SK-N-SH (cell line): Measurements from ENCODE around the gene NUMA1. TPM values are rescaled to one million over a fixed set of nuclear protein-coding genes. Genes with fewer than 3 reads are reported as not detected.

Experiments used
- CTCF ChIA-PET: fragments of 300-600, 350-600 bp; formaldehyde crosslinking; extraction: SDS; loops from one replicate; lab custom pipeline; 2021; lab: Yijun Ruan, JAX
- POLR2A ChIA-PET: fragments of 350-600 bp; sonication (Branson Sonifier 250); formaldehyde crosslinking; extraction: SDS; loops from one replicate; lab custom pipeline; 2020; ENCODE audit warnings: antibody characterized with exemption, inconsistent platforms; lab: Yijun Ruan, JAX
- DNase-seq: peaks from one replicate; pipeline ENCODE4 v3.0.0; 2012
- H2AFZ ChIP-seq: fragments of 200-600 bp; sonication (generic); 2 replicates; pipeline ENCODE4 v1.8.1; 2016; ENCODE audit warnings: antibody characterized with exemption, mild to moderate bottlenecking, low read depth
- H3F3A ChIP-seq: fragments of 200-600 bp; sonication (generic); replicated peaks from 2 replicates; pipeline ENCODE3; 2016; ENCODE audit warnings: antibody characterized with exemption, mild to moderate bottlenecking; ENCODE audit not compliant: insufficient read depth
- H3K27ac ChIP-seq, 2 experiments: fragments of 200-500 bp in 1 of 2; fragments of 200-600 bp in 1 of 2; sonication (Bioruptor generic) in 1 of 2; sonication (generic), shearing (Covaris generic) in 1 of 2; 2 replicates each; pipeline versions ENCODE4 v1.5.1 to v1.6.1; 2014 to 2016; ENCODE audit warnings: low read depth in 2 of 2, inconsistent platforms in 1 of 2, low read length in 1 of 2, mild to moderate bottlenecking in 1 of 2, mixed read lengths in 1 of 2
- H3K27me3 ChIP-seq: fragments of 200-600 bp; sonication (generic), shearing (Covaris generic); 2 replicates; pipeline ENCODE4 v1.6.1; 2016; ENCODE audit warnings: mixed run types; ENCODE audit not compliant: insufficient read depth
- H3K36me3 ChIP-seq, 2 experiments: fragments of 200-500 bp in 1 of 2; fragments of 200-600 bp in 1 of 2; sonication (Bioruptor generic) in 1 of 2; sonication (generic) in 1 of 2; replicated peaks in 1 of 2; 2 replicates each; pipeline versions ENCODE3 to v1.5.1; 2014 to 2016; ENCODE audit warnings: low read length in 1 of 2, mild to moderate bottlenecking in 1 of 2; ENCODE audit not compliant: insufficient read depth in 2 of 2, control insufficient read depth in 1 of 2
- H3K4me1 ChIP-seq, 2 experiments: fragments of 200-500 bp in 1 of 2; fragments of 200-600 bp in 1 of 2; sonication (Bioruptor generic) in 1 of 2; sonication (generic), shearing (Covaris generic) in 1 of 2; 2 replicates each; pipeline versions ENCODE4 v1.5.1 to v1.6.1; 2014 to 2016; ENCODE audit warnings: low read depth in 1 of 2, low read length in 1 of 2, mixed run types in 1 of 2; ENCODE audit not compliant: insufficient read depth in 2 of 2, control insufficient read depth in 1 of 2
- H3K4me2 ChIP-seq: fragments of 200-600 bp; sonication (generic), shearing (Covaris generic); 2 replicates; pipeline ENCODE4 v1.6.1; 2017; ENCODE audit warnings: mixed run types
- H3K4me3 ChIP-seq, 2 experiments: fragments of 200-500 bp in 1 of 2; fragments of 200-600 bp in 1 of 2; sonication (Bioruptor generic) in 1 of 2; sonication (generic), shearing (Covaris generic) in 1 of 2; 2 replicates each; pipeline versions ENCODE4 v1.5.1 to v1.8.1; 2014 to 2016; ENCODE audit warnings: low read depth in 2 of 2, inconsistent platforms in 1 of 2, low read length in 1 of 2, mild to moderate bottlenecking in 1 of 2, mixed read lengths in 1 of 2, moderate library complexity in 1 of 2
- H3K79me2 ChIP-seq: fragments of 200-600 bp; sonication (generic); 2 replicates; pipeline ENCODE4 v1.8.1; 2017; ENCODE audit warnings: mild to moderate bottlenecking; ENCODE audit not compliant: insufficient read depth
- H3K9ac ChIP-seq: fragments of 200-600 bp; sonication (generic); 2 replicates; pipeline ENCODE4 v1.6.1; 2017; ENCODE audit warnings: mixed run types
- H3K9me2 ChIP-seq: fragments of 200-600 bp; sonication (generic); 2 replicates; pipeline ENCODE4 v1.6.1; 2017; ENCODE audit warnings: mixed run types
- H3K9me3 ChIP-seq: fragments of 200-600 bp; sonication (generic); 2 replicates; pipeline ENCODE4 v1.6.1; 2017; ENCODE audit warnings: mixed run types, mild to moderate bottlenecking, moderate library complexity
- H4K20me1 ChIP-seq: fragments of 200-600 bp; sonication (generic); 2 replicates; pipeline ENCODE4 v1.6.1; 2017; ENCODE audit warnings: mild to moderate bottlenecking, mixed run types; ENCODE audit not compliant: insufficient read depth
- CHD2 ChIP-seq: fragments of 150-350 bp; IDR thresholded peaks from 2 replicates; pipeline ENCODE4 v1.6.1; 2018; ENCODE audit warnings: low read length; ENCODE audit not compliant: partially characterized antibody
- ELF1 ChIP-seq: IDR thresholded peaks from 2 replicates; pipeline ENCODE4 v1.4.0; 2012
- EP300 ChIP-seq, 2 experiments: IDR thresholded peaks; 2 replicates each; pipeline versions ENCODE4 v1.4.0 to v1.6.1; 2012; ENCODE audit warnings: borderline replicate concordance in 1 of 2, low read depth in 1 of 2, low read length in 1 of 2
- FOSL2 ChIP-seq: IDR thresholded peaks from 2 replicates; pipeline ENCODE4 v1.4.0; 2012; ENCODE audit warnings: low read depth, mild to moderate bottlenecking, moderate library complexity, borderline replicate concordance
- FOXJ3 ChIP-seq: sonication (generic); formaldehyde crosslinking; IDR thresholded peaks from 2 replicates; pipeline ENCODE4 v1.5.1; 2020; ENCODE audit warnings: mild to moderate bottlenecking, missing genetic modification reagents
- FOXM1 ChIP-seq: IDR thresholded peaks from 2 replicates; pipeline ENCODE4 v1.4.0; 2012; ENCODE audit warnings: low read depth, mild to moderate bottlenecking
- GABPA ChIP-seq: IDR thresholded peaks from 2 replicates; pipeline ENCODE4 v1.4.0; 2012; ENCODE audit warnings: low read depth, mild to moderate bottlenecking
- JUND ChIP-seq: IDR thresholded peaks from 2 replicates; pipeline ENCODE4 v1.4.0; 2012
- MEF2A ChIP-seq: IDR thresholded peaks from 2 replicates; pipeline ENCODE4 v1.4.0; 2012; ENCODE audit warnings: low read depth, borderline replicate concordance
- MXI1 ChIP-seq: IDR thresholded peaks from 2 replicates; pipeline ENCODE4 v1.6.1; 2012; ENCODE audit warnings: mild to moderate bottlenecking, low read depth, low read length, improper control_type of control experiment
- NFIC ChIP-seq: IDR thresholded peaks from 2 replicates; pipeline ENCODE4 v1.4.0; 2012; ENCODE audit warnings: borderline replicate concordance
- NRF1 ChIP-seq: IDR thresholded peaks from 2 replicates; pipeline ENCODE4 v1.6.1; 2012; ENCODE audit warnings: low read depth, mild to moderate bottlenecking, low read length
- POLR2AphosphoS5 ChIP-seq: IDR thresholded peaks from 2 replicates; pipeline ENCODE4 v1.6.1; 2012; ENCODE audit warnings: low read depth, low read length
- RAD21 ChIP-seq: IDR thresholded peaks from 2 replicates; pipeline ENCODE4 v1.6.1; 2012; ENCODE audit warnings: mild to moderate bottlenecking, low read length
- RXRA ChIP-seq: IDR thresholded peaks from 2 replicates; pipeline ENCODE4 v1.4.0; 2012; ENCODE audit warnings: low read depth, mild to moderate bottlenecking, borderline replicate concordance
- SIN3A ChIP-seq: IDR thresholded peaks from 2 replicates; pipeline ENCODE4 v1.6.1; 2012; ENCODE audit warnings: low read depth, mild to moderate bottlenecking, low read length, moderate library complexity, borderline replicate concordance
- SMC3 ChIP-seq: IDR thresholded peaks from 2 replicates; pipeline ENCODE4 v1.6.1; 2012; ENCODE audit warnings: low read depth, low read length, improper control_type of control experiment
- TAF1 ChIP-seq: IDR thresholded peaks from 2 replicates; pipeline ENCODE4 v1.6.1; 2012; ENCODE audit warnings: low read depth, mild to moderate bottlenecking, low read length, moderate library complexity, borderline replicate concordance
- YY1 ChIP-seq: IDR thresholded peaks from 2 replicates; pipeline ENCODE4 v1.4.0; 2012; ENCODE audit warnings: low read depth, mild to moderate bottlenecking
- whole genome bisulfite sequencing: methylation state at CpG from one replicate; pipeline ENCODE4 v1.1.6; 2017; ENCODE audit warnings: low lambda C conversion rate; 5-methylcytosine and 5-hydroxymethylcytosine counted together
- polyA plus RNA-seq, 3 experiments: library from polyadenylated mRNA; depleted of rRNA; stranded (reverse); fragments of >200 nt; gene quantifications; 2 replicates each; pipeline ENCODE4 v1.2.3, GENCODE V29; 2012
- TF ChIP-seq, protein P1 (sequence below): fragments of 200-600 bp; sonication (generic); IDR thresholded peaks from 2 replicates; pipeline ENCODE4 v1.6.1; 2017; ENCODE audit warnings: antibody characterized with exemption, mild to moderate bottlenecking, moderate library complexity
- TF ChIP-seq, protein P2 (sequence below): IDR thresholded peaks from 2 replicates; pipeline ENCODE4 v1.4.0; 2012; ENCODE audit warnings: low read depth, borderline replicate concordance
- TF ChIP-seq, protein P3 (sequence below): IDR thresholded peaks from 2 replicates; pipeline ENCODE4 v1.4.0; 2012; ENCODE audit warnings: low read depth, borderline replicate concordance
- TF ChIP-seq, protein P4 (sequence below): fragments of 150-350 bp; IDR thresholded peaks from 2 replicates; pipeline ENCODE4 v1.6.1; 2017; ENCODE audit warnings: antibody characterized with exemption, low read length, low read depth, borderline replicate concordance
- TF ChIP-seq, protein P5 (sequence below): fragments of 150-350 bp; IDR thresholded peaks from 2 replicates; pipeline ENCODE4 v1.6.1; 2016; ENCODE audit warnings: mild to moderate bottlenecking, low read depth, low read length

NUMA1 gene
- polyA plus RNA-seq, 1 of the 3 experiments (the other 2 are of a cell fraction), result 111 TPM

DNA sequence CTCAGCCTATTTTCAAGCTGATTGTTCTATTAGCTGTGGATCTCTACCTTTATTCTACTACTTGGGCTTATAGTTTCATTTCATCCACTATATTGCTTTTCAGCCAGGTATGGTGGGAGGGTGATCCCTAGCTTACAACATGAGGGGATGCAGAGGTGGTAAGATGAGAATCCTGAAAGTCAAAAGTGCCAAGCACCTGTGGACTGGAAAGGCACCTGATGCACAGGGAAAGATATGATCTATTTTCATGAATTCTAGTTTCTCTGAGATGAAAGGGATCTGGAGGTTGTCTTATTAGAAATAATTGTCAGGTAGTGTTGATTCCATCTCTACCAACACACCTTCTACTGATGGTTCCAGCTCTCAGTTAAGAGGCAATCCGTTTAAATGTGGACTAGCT is 103.3 kb downstream of the NUMA1 start:
- Histone ChIP-seq H3K9ac (no peak overlapping the region), H3K36me3 (peaks cover 30 to 32% of the 10 kb centered on the region in 2 experiments), H3F3A (no peaks in the 10 kb centered on the region), H3K4me1 (no peaks in the 10 kb centered on the region; a peak in 2 of 4 replicates), H3K9me2 (no peaks in the 10 kb centered on the region), H4K20me1 (no peaks in the 10 kb centered on the region; the same call in 1 of the 2 replicates), H3K4me2 (no peak overlapping the region), H3K4me3 (no peak overlapping the region), H3K9me3 (no peaks in the 10 kb centered on the region), H3K27ac (no peak overlapping the region), H3K79me2 (peaks cover 41% of the 10 kb centered on the region; the same call in 1 of the 2 replicates), H3K27me3 (no peaks in the 10 kb centered on the region), H2AFZ (no peak overlapping the region)
- ChIA-PET CTCF (interaction anchor here (0.6 to 5.0 kb wide), 43 partner anchors 9 to 722 kb away, joined by 3 to 37 read pairs (median 5); partner anchors contain the start of genes CLPB, IL18BP, INPPL1 and XNDC1N), POLR2A (interaction anchor here (0.9 kb wide), 1 partner anchor 48 kb away, joined by 3 read pairs; no protein-coding TSS in a partner anchor)
- WGBS, result 46% methylated on average over 1 of the region's 1 CpG
- no peak for TF ChIP-seq JUND
- no peak for TF ChIP-seq NFIC
- TF ChIP-seq FOXM1, result no peak
- TF ChIP-seq, protein P1, sequence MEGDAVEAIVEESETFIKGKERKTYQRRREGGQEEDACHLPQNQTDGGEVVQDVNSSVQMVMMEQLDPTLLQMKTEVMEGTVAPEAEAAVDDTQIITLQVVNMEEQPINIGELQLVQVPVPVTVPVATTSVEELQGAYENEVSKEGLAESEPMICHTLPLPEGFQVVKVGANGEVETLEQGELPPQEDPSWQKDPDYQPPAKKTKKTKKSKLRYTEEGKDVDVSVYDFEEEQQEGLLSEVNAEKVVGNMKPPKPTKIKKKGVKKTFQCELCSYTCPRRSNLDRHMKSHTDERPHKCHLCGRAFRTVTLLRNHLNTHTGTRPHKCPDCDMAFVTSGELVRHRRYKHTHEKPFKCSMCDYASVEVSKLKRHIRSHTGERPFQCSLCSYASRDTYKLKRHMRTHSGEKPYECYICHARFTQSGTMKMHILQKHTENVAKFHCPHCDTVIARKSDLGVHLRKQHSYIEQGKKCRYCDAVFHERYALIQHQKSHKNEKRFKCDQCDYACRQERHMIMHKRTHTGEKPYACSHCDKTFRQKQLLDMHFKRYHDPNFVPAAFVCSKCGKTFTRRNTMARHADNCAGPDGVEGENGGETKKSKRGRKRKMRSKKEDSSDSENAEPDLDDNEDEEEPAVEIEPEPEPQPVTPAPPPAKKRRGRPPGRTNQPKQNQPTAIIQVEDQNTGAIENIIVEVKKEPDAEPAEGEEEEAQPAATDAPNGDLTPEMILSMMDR, result no peak
- no peak for TF ChIP-seq FOSL2
- TF ChIP-seq GABPA, result no peak
- TF ChIP-seq SIN3A, result no peak
- no peak for TF ChIP-seq SMC3
- TF ChIP-seq, protein P2, sequence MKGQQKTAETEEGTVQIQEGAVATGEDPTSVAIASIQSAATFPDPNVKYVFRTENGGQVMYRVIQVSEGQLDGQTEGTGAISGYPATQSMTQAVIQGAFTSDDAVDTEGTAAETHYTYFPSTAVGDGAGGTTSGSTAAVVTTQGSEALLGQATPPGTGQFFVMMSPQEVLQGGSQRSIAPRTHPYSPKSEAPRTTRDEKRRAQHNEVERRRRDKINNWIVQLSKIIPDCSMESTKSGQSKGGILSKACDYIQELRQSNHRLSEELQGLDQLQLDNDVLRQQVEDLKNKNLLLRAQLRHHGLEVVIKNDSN, result no peak
- TF ChIP-seq YY1, result no peak
- no peak for TF ChIP-seq NRF1
- TF ChIP-seq ELF1, result no peak
- TF ChIP-seq MXI1, result no peak
- no peak for TF ChIP-seq FOXJ3
- TF ChIP-seq RAD21, result no peak
- TF ChIP-seq CHD2, result no peak
- no peak for TF ChIP-seq EP300 (IDR thresholded peaks at IDR 0.05; ENCODE audit: borderline replicate concordance in 1 of 2, low read depth in 1 of 2, low read length in 1 of 2)
- no peak for TF ChIP-seq RXRA
- DNase-seq, result no peak

DNA sequence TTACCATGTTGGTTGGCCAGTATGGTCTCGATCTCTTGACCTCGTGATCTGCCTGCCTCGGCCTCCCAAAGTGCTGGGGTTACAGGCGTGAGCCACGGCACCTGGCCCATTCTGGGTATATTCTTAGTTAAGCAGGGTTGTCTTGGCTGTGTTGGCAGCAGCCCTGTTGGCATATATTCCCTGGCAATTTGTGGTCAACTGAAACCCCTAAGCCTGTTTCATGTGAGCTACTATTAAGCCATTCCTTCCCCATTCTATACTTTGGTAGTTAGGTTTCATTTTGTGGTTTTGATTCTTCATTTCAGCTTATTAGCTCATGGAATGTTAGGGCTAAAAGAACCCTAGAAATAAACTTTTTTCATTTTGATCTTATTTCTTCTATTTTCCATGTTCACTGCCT is 103.8 kb downstream of the NUMA1 start:
- Histone ChIP-seq H3K27ac (no peak overlapping the region), H3K9me2 (no peaks in the 10 kb centered on the region), H2AFZ (no peak overlapping the region), H3K36me3 (peaks cover 29 to 32% of the 10 kb centered on the region in 2 experiments), H3K27me3 (no peaks in the 10 kb centered on the region), H3F3A (no peaks in the 10 kb centered on the region), H3K4me1 (no peaks in the 10 kb centered on the region; a peak in 2 of 4 replicates), H3K4me3 (no peak overlapping the region), H4K20me1 (no peaks in the 10 kb centered on the region; the same call in 1 of the 2 replicates), H3K9ac (no peak overlapping the region), H3K4me2 (no peak overlapping the region), H3K9me3 (no peaks in the 10 kb centered on the region), H3K79me2 (peaks cover 41% of the 10 kb centered on the region; the same call in 1 of the 2 replicates)
- POLR2A ChIA-PET, result no interaction called here
- DNase-seq, result no peak
- CTCF ChIA-PET, result interaction anchor here (1.1 to 5.0 kb wide), 27 partner anchors 9 to 460 kb away, joined by 3 to 37 read pairs (median 13); partner anchors contain the start of genes CLPB and IL18BP
- 96% methylated on average over 5 of the region's 5 CpGs for WGBS
- TF ChIP-seq, protein P3, sequence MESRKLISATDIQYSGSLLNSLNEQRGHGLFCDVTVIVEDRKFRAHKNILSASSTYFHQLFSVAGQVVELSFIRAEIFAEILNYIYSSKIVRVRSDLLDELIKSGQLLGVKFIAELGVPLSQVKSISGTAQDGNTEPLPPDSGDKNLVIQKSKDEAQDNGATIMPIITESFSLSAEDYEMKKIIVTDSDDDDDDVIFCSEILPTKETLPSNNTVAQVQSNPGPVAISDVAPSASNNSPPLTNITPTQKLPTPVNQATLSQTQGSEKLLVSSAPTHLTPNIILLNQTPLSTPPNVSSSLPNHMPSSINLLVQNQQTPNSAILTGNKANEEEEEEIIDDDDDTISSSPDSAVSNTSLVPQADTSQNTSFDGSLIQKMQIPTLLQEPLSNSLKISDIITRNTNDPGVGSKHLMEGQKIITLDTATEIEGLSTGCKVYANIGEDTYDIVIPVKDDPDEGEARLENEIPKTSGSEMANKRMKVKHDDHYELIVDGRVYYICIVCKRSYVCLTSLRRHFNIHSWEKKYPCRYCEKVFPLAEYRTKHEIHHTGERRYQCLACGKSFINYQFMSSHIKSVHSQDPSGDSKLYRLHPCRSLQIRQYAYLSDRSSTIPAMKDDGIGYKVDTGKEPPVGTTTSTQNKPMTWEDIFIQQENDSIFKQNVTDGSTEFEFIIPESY, result no peak
- TF ChIP-seq TAF1, result no peak
- no peak for TF ChIP-seq JUND
- no peak for TF ChIP-seq FOXM1
- TF ChIP-seq, protein P4, sequence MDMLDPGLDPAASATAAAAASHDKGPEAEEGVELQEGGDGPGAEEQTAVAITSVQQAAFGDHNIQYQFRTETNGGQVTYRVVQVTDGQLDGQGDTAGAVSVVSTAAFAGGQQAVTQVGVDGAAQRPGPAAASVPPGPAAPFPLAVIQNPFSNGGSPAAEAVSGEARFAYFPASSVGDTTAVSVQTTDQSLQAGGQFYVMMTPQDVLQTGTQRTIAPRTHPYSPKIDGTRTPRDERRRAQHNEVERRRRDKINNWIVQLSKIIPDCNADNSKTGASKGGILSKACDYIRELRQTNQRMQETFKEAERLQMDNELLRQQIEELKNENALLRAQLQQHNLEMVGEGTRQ, result no peak
- TF ChIP-seq, protein P5, sequence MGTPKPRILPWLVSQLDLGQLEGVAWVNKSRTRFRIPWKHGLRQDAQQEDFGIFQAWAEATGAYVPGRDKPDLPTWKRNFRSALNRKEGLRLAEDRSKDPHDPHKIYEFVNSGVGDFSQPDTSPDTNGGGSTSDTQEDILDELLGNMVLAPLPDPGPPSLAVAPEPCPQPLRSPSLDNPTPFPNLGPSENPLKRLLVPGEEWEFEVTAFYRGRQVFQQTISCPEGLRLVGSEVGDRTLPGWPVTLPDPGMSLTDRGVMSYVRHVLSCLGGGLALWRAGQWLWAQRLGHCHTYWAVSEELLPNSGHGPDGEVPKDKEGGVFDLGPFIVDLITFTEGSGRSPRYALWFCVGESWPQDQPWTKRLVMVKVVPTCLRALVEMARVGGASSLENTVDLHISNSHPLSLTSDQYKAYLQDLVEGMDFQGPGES, result no peak
- TF ChIP-seq RXRA, result no peak
- no peak for TF ChIP-seq POLR2AphosphoS5
- TF ChIP-seq MEF2A, result no peak
- TF ChIP-seq FOXJ3, result no peak
